ENCODE results near the gene MCOLN2. TPM values are rescaled to one million over a fixed set of nuclear protein-coding genes. Genes with fewer than 3 reads are reported as not detected.
A peak's percentile ranks its signal among the peaks of the same experiment; 100 is the strongest.

MCOLN2 gene
- total RNA-seq, 1 donor from 2014 or later: 0.11 TPM

DNA sequence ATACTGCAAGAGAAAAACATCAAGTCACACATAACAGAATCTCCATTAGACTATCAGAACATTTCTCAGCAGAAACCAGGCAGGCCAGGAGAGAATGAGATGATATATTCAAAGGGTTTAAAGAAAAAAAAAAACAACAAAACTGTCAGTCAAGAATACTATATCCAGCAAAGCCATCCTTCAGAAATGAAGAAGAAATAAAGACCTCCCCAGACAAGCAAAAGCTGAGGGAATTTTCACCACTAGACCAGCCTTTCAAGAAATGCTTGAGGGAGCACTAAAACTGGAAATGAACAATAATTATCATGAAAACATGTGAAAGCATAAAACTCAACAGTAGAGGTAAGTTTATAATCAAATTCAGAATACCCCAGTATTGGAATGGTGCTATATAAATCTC, 47.2 kb downstream of the MCOLN2 start:
- no peak for DNase-seq (ENCODE audit: low spot score)
- H3K4me1 ChIP-seq: no peaks in the 10 kb centered on the region
- no peaks in the 10 kb centered on the region for H3K79me2 ChIP-seq (ENCODE audit: low read depth)
- no peak overlapping the region for H3K4me2 ChIP-seq
- Mint-ChIP-seq H3K4me3 (no peak overlapping the region), H3K27me3 (ENCODE audit: insufficient read depth, low read depth) (peaks cover 4% of the 10 kb centered on the region), H3K4me1 (peaks cover 10% of the 10 kb centered on the region), H3K9me3 (peaks cover 5% of the 10 kb centered on the region), H3K36me3 (no peaks in the 10 kb centered on the region), H3K27ac (no peak overlapping the region)
- H3K36me3 ChIP-seq: no peaks in the 10 kb centered on the region
- H3K4me3 ChIP-seq: no peak overlapping the region
- no peaks in the 10 kb centered on the region for H3F3A ChIP-seq (ENCODE audit: low read depth)
- no peak overlapping the region for H3K27ac ChIP-seq
- no peak overlapping the region for H2AFZ ChIP-seq (replicated peaks)
- no peaks in the 10 kb centered on the region for H3K9me3 ChIP-seq (ENCODE audit: low read depth)
- H3K9ac ChIP-seq: no peak overlapping the region
- no peaks in the 10 kb centered on the region for H3K27me3 ChIP-seq
- TF ChIP-seq, protein P1, sequence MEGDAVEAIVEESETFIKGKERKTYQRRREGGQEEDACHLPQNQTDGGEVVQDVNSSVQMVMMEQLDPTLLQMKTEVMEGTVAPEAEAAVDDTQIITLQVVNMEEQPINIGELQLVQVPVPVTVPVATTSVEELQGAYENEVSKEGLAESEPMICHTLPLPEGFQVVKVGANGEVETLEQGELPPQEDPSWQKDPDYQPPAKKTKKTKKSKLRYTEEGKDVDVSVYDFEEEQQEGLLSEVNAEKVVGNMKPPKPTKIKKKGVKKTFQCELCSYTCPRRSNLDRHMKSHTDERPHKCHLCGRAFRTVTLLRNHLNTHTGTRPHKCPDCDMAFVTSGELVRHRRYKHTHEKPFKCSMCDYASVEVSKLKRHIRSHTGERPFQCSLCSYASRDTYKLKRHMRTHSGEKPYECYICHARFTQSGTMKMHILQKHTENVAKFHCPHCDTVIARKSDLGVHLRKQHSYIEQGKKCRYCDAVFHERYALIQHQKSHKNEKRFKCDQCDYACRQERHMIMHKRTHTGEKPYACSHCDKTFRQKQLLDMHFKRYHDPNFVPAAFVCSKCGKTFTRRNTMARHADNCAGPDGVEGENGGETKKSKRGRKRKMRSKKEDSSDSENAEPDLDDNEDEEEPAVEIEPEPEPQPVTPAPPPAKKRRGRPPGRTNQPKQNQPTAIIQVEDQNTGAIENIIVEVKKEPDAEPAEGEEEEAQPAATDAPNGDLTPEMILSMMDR (IDR thresholded peaks at IDR 0.05): no peak
- TF ChIP-seq EZH2phosphoT487 (IDR thresholded peaks at IDR 0.05): no peak
- no peak for TF ChIP-seq EZH2 (IDR thresholded peaks at IDR 0.05)
- no peaks in the 10 kb centered on the region for H4K20me1 ChIP-seq (ENCODE audit: low read depth)

DNA sequence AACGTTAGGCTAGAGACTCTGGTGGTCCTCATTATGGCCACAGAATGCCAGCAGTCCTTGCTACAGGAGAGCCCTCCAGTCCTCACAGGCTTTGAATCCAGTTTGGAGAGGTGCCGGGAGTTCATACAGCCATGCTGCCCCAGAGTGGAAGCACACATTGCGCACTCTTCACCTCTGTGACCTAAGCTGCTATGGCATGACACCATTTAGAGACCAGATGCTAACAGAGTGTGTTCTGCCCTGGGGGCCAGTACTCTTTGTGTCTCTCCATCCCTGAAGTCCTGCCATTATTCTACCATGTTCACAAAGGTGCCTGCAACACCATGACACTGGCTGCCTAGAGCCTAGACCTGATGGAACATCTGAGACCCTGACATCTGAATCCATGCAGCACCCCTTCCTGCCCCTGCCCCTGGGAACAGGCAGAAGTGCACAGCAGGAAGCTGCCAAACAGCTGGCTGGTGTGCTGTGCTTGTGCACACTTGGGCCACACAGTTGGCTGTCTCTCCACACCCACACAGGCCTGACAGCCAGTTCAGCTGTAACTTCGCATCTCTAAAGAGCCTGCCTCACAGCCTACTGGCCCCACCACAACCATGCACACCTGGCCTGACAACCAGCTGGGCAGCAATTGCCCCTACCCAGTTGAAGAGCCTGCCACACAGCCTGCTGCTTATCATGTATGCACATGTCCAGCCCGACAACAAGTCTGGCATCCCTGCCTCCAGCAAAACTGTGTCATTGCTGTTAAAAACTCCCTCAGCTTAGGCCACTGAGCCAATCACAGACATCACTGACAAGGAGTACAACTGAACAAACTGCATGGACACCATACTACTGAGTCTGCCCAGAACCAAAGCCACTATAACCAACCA, 49.1 kb downstream of the MCOLN2 start:
- no peak overlapping the region for H3K9ac ChIP-seq
- H3K4me2 ChIP-seq: no peak overlapping the region
- no peaks in the 10 kb centered on the region for H3K79me2 ChIP-seq (ENCODE audit: low read depth)
- Mint-ChIP-seq H3K27me3 (ENCODE audit: insufficient read depth, low read depth) (peaks cover 4% of the 10 kb centered on the region), H3K36me3 (no peaks in the 10 kb centered on the region), H3K27ac (no peak overlapping the region), H3K9me3 (peaks cover 5% of the 10 kb centered on the region), H3K4me3 (no peak overlapping the region), H3K4me1 (peaks cover 10% of the 10 kb centered on the region)
- no peak overlapping the region for H3K4me3 ChIP-seq
- H3K27ac ChIP-seq: no peak overlapping the region
- H2AFZ ChIP-seq (replicated peaks): peak overlapping the region; percentile 58
- no peaks in the 10 kb centered on the region for H3K9me3 ChIP-seq (ENCODE audit: low read depth)
- H4K20me1 ChIP-seq (ENCODE audit: low read depth): no peaks in the 10 kb centered on the region
- no peak for DNase-seq (ENCODE audit: low spot score)
- no peaks in the 10 kb centered on the region for H3K36me3 ChIP-seq
- no peaks in the 10 kb centered on the region for H3K4me1 ChIP-seq
- no peaks in the 10 kb centered on the region for H3K27me3 ChIP-seq
- H3F3A ChIP-seq (ENCODE audit: low read depth): no peaks in the 10 kb centered on the region
- no peak for TF ChIP-seq EZH2phosphoT487 (IDR thresholded peaks at IDR 0.05)
- no peak for TF ChIP-seq EZH2 (IDR thresholded peaks at IDR 0.05)
- TF ChIP-seq, protein P1 (IDR thresholded peaks at IDR 0.05): no peak

DNA sequence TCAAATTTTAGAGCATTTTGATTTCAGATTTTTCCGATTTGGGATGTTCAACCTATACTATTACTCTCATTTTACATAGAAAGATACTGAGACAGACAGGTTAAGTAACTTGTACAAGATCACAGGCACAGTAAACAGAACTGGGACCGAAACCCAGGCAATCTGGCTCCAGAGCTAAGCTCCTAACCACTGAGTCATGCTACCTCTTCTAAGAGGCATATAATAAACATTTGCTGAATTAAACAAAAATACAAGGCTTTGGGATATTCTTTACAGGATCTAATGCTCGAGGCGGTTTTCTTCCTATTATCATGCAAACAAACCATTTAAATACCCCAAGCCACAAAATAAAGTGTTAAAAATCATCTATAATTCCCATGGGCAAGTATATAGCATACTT, 50.3 kb downstream of the MCOLN2 start:
- no peaks in the 10 kb centered on the region for H3K9me3 ChIP-seq (ENCODE audit: low read depth)
- no peaks in the 10 kb centered on the region for H3K36me3 Mint-ChIP-seq
- no peak for TF ChIP-seq EZH2phosphoT487 (IDR thresholded peaks at IDR 0.05)
- TF ChIP-seq, protein P1 (IDR thresholded peaks at IDR 0.05): no peak
- no peak for TF ChIP-seq EZH2 (IDR thresholded peaks at IDR 0.05)

More for the DNA sequence above, 50.3 kb downstream of the MCOLN2 start:
- Histone ChIP-seq H3K4me3 (no peak overlapping the region), H2AFZ (replicated peaks) (no peak overlapping the region), H3K4me2 (no peak overlapping the region), H3K27ac (no peak overlapping the region), H3F3A (ENCODE audit: low read depth) (no peaks in the 10 kb centered on the region), H3K27me3 (no peaks in the 10 kb centered on the region), H4K20me1 (ENCODE audit: low read depth) (no peaks in the 10 kb centered on the region), H3K4me1 (no peaks in the 10 kb centered on the region), H3K9ac (no peak overlapping the region), H3K79me2 (ENCODE audit: low read depth) (no peaks in the 10 kb centered on the region), H3K36me3 (no peaks in the 10 kb centered on the region)
- H3K27ac Mint-ChIP-seq: no peak overlapping the region
- peaks cover 5% of the 10 kb centered on the region for H3K9me3 Mint-ChIP-seq
- DNase-seq (ENCODE audit: low spot score): no peak
- H3K4me1 Mint-ChIP-seq: peaks cover 10% of the 10 kb centered on the region
- H3K4me3 Mint-ChIP-seq: no peak overlapping the region
- peaks cover 4% of the 10 kb centered on the region for H3K27me3 Mint-ChIP-seq (ENCODE audit: insufficient read depth, low read depth)

All from neural progenitor cell (in vitro differentiated cells).